PC-9 (cell line): ENCODE data around the gene CCDC15. TPM values are rescaled to one million over a fixed set of nuclear protein-coding genes. Genes with fewer than 3 reads are reported as not detected.
A peak's percentile ranks its signal among the peaks of the same experiment; 100 is the strongest.
"Not testable (repeated sequence)": the region's sequence is repeated elsewhere in the genome, so short reads cannot be mapped to it uniquely, and the experiment has no call there.

Experiments used
- BruUV-seq: library from RNA; stranded (reverse); fragments of 400-500 nt; replicated peaks from 2 replicates; lab custom pipeline; 2021; lab: Mats Ljungman, UMichigan
- CTCF ChIA-PET: fragments of 300-600 bp; sonication (Branson Sonifier 250); formaldehyde crosslinking; loops from one replicate; lab custom pipeline; 2022; ENCODE audit warnings: antibody characterized with exemption; lab: Charles Lee
- POLR2A ChIA-PET: fragments of 300-600 bp; sonication (Branson Sonifier 250); formaldehyde crosslinking; loops from one replicate; lab custom pipeline; 2022; ENCODE audit warnings: antibody characterized with exemption; ENCODE audit not compliant: unreplicated experiment; lab: Charles Lee
- DNase-seq, 2 experiments: peaks; one replicate each; pipeline versions ENCODE4 v3.0.0 to v3.0.0-alpha.2; 2015 to 2022; ENCODE audit warnings: mixed read lengths in 1 of 2
- H2AFZ ChIP-seq: fragments of 200-600 bp; sonication (generic); 2 replicates; pipeline ENCODE4 v1.8.1; 2017; ENCODE audit warnings: antibody characterized with exemption
- H3F3A ChIP-seq: fragments of 200-600 bp; sonication (generic); 2 replicates; pipeline ENCODE4 v1.8.1; 2017; ENCODE audit warnings: antibody characterized with exemption, mild to moderate bottlenecking, low read depth; ENCODE audit not compliant: insufficient read depth
- H3K27ac ChIP-seq: fragments of 200-600 bp; sonication (generic); 2 replicates; pipeline ENCODE4 v1.6.1; 2016; ENCODE audit warnings: mixed run types
- H3K27me3 ChIP-seq: fragments of 200-600 bp; sonication (generic); 2 replicates; pipeline ENCODE4 v1.6.1; 2016; ENCODE audit warnings: low read depth, mixed run types; ENCODE audit not compliant: insufficient read depth
- H3K36me3 ChIP-seq: fragments of 200-600 bp; sonication (generic); 2 replicates; pipeline ENCODE4 v1.6.1; 2016; ENCODE audit warnings: low read depth, mixed run types
- H3K4me1 ChIP-seq: fragments of 200-600 bp; sonication (generic); replicated peaks from 2 replicates; pipeline ENCODE4 v1.6.1; 2016; ENCODE audit warnings: mixed run types; ENCODE audit not compliant: insufficient read depth
- H3K4me2 ChIP-seq: fragments of 200-600 bp; sonication (generic); 2 replicates; pipeline ENCODE4 v1.6.1; 2017; ENCODE audit warnings: mixed run types
- H3K4me3 ChIP-seq: fragments of 200-600 bp; sonication (generic); 2 replicates; pipeline ENCODE4 v1.6.1; 2016; ENCODE audit warnings: mixed run types
- H3K79me2 ChIP-seq: fragments of 200-600 bp; sonication (generic); 2 replicates; pipeline ENCODE4 v1.6.1; 2017; ENCODE audit warnings: low read depth, mixed run types
- H3K9me2 ChIP-seq: fragments of 200-600 bp; sonication (generic); 2 replicates; pipeline ENCODE4 v1.8.1; 2017; ENCODE audit warnings: mild to moderate bottlenecking; ENCODE audit not compliant: insufficient read depth
- H3K9me3 ChIP-seq: fragments of 200-600 bp; sonication (generic); 2 replicates; pipeline ENCODE4 v1.8.1; 2016; ENCODE audit warnings: low read depth; ENCODE audit not compliant: insufficient read depth
- H4K20me1 ChIP-seq: fragments of 200-600 bp; sonication (generic); 2 replicates; pipeline ENCODE4 v1.8.1; 2017; ENCODE audit not compliant: insufficient read depth
- EZH2 ChIP-seq: fragments of 200-600 bp; sonication (generic); IDR thresholded peaks from 2 replicates; pipeline ENCODE4 v1.8.0; 2017; ENCODE audit warnings: antibody characterized with exemption, low read depth
- intact Hi-C: fragments of 100-400 bp; cut with micrococcal nuclease; formaldehyde crosslinking; loops from one replicate; pipeline ENCODE4 v1.10.0; 2022; ENCODE audit not compliant: unreplicated experiment
- total RNA-seq: library from RNA; stranded (reverse); gene quantifications from 2 replicates; pipeline ENCODE4 v1.2.3, GENCODE V29; 2021
- TF ChIP-seq, protein P1 (sequence below): fragments of 200-600 bp; sonication (generic); conservative IDR thresholded peaks from 2 replicates; pipeline ENCODE4 v1.6.1; 2017; ENCODE audit warnings: mixed run types, antibody characterized with exemption, mild to moderate bottlenecking, moderate library complexity

CCDC15 gene
- total RNA-seq, 1 experiment from 2014 or later: 2.7 TPM

DNA sequence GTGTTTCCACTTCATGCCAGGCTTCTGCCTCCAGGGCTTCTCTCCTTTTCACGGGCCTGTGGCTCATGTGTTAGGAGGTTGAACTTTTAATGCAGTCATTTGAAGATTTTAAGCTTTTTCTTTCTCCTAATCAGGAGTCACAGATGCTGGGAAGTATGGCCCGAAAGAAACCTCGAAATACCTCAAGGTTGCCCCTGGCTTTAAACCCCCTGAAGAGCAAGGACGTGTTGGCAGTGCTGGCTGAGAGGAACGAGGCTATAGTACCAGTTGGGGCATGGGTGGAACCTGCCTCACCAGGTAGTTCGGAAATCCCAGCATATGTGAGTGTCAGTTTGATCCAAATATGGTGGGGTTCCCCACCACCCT is 571 bp downstream of the CCDC15 start:
- H3K4me2 ChIP-seq: peak overlapping the region; percentile 89
- H4K20me1 ChIP-seq: no peaks in the 10 kb centered on the region
- H3K27ac ChIP-seq: no peak overlapping the region
- TF ChIP-seq, protein P1, sequence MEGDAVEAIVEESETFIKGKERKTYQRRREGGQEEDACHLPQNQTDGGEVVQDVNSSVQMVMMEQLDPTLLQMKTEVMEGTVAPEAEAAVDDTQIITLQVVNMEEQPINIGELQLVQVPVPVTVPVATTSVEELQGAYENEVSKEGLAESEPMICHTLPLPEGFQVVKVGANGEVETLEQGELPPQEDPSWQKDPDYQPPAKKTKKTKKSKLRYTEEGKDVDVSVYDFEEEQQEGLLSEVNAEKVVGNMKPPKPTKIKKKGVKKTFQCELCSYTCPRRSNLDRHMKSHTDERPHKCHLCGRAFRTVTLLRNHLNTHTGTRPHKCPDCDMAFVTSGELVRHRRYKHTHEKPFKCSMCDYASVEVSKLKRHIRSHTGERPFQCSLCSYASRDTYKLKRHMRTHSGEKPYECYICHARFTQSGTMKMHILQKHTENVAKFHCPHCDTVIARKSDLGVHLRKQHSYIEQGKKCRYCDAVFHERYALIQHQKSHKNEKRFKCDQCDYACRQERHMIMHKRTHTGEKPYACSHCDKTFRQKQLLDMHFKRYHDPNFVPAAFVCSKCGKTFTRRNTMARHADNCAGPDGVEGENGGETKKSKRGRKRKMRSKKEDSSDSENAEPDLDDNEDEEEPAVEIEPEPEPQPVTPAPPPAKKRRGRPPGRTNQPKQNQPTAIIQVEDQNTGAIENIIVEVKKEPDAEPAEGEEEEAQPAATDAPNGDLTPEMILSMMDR: no peak
- no peak for TF ChIP-seq EZH2
- no peaks in the 10 kb centered on the region for H3K27me3 ChIP-seq
- ChIA-PET POLR2A (interaction anchor here (0.5 kb wide), 1 partner anchor 31 kb away, joined by 5 read pairs; no protein-coding TSS in a partner anchor), CTCF (interaction anchor here (0.6 kb wide), 1 partner anchor 523 kb away, joined by 8 read pairs; no protein-coding TSS in a partner anchor)
- DNase-seq: no peak
- H3K36me3 ChIP-seq: no peaks in the 10 kb centered on the region
- H3K79me2 ChIP-seq: no peaks in the 10 kb centered on the region
- H3K4me3 ChIP-seq: peak overlapping the region; percentile 81
- intact Hi-C loops: loop anchor here (1.0 to 5.0 kb wide), 3 partner anchors 77 to 282 kb away; partner anchors contain the start of genes SIAE, SPA17 and TMEM218
- peaks cover 4% of the 10 kb centered on the region; the same call in 1 of the 2 replicates for H3K9me3 ChIP-seq
- H3K4me1 ChIP-seq: peaks cover 16% of the 10 kb centered on the region
- no peaks in the 10 kb centered on the region; the same call in 1 of the 2 replicates for H3F3A ChIP-seq
- no peaks in the 10 kb centered on the region for H3K9me2 ChIP-seq
- H2AFZ ChIP-seq: peak overlapping the region; percentile 100
- BruUV-seq: TSS peak; percentile 87

- DNase-seq: no peak
- POLR2A ChIA-PET: interaction anchor here (0.5 kb wide), 1 partner anchor 31 kb away, joined by 5 read pairs; no protein-coding TSS in a partner anchor
- no peaks in the 10 kb centered on the region for H3K27me3 ChIP-seq
- intact Hi-C loops: no loop called here
- H3K36me3 ChIP-seq: no peaks in the 10 kb centered on the region
- peaks cover 16% of the 10 kb centered on the region for H3K4me1 ChIP-seq
- H4K20me1 ChIP-seq: no peaks in the 10 kb centered on the region
- peaks cover 4% of the 10 kb centered on the region; the same call in 1 of the 2 replicates for H3K9me3 ChIP-seq
- H2AFZ ChIP-seq: 0 out of 2 replicates have a peak overlapping the region, but pooled peaks have one; percentile 100
- TF ChIP-seq EZH2: no peak
- TF ChIP-seq, protein P1: no peak
- BruUV-seq: no TSS peak
- no peaks in the 10 kb centered on the region for H3K9me2 ChIP-seq
- H3K4me3 ChIP-seq: peak overlapping the region; percentile 81; the same call in 1 of the 2 replicates
- peak overlapping the region; percentile 89 for H3K4me2 ChIP-seq
- no peaks in the 10 kb centered on the region for H3K79me2 ChIP-seq
- H3F3A ChIP-seq: no peaks in the 10 kb centered on the region; the same call in 1 of the 2 replicates
- CTCF ChIA-PET: no interaction called here
- H3K27ac ChIP-seq: no peak overlapping the region
Observed at GRCh38 chr11:124955035-124955434, 1.0 kb downstream of the CCDC15 start.

DNA sequence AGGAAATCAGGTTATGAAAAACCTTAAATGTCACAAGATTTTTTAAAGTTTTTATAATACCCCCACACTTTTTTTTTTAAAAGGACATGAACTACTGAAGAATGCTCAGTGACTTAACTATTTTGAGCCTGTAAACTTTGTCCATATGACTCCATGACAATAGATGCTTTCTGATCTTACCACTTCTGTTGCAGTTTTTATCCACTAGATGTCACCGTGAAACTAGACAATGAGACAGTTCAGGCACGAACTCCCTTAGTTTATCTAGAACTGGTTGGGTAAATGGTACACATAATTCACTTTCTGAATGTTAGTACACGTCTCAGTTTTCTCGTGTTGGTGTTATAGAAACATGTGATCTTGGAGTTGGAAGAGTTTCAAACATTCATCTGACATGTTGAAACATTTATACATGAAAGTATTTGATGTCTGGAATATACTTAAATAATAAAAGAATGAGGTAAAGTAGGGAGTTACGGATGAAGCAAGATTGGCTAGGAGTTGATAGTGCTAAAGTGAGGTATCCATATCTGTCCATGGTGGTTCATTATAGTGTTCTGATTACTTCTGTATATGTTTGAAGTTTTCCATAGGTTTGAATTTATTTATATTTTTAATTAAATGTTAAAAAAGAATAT is 8.1 kb downstream of the CCDC15 start:
- BruUV-seq: no TSS peak
- Histone ChIP-seq H3K79me2 (no peaks in the 10 kb centered on the region), H3K27ac (no peak overlapping the region), H3K27me3 (no peaks in the 10 kb centered on the region), H3K4me2 (no peak overlapping the region), H3K9me3 (no peaks in the 10 kb centered on the region), H3K4me3 (no peak overlapping the region), H3K9me2 (no peaks in the 10 kb centered on the region), H3F3A (no peaks in the 10 kb centered on the region), H3K36me3 (no peaks in the 10 kb centered on the region), H3K4me1 (no peaks in the 10 kb centered on the region), H2AFZ (no peak overlapping the region), H4K20me1 (no peaks in the 10 kb centered on the region)
- intact Hi-C loops: loop anchor here (1.0 to 10.0 kb wide), 5 partner anchors 115 to 913 kb away; no protein-coding TSS in a partner anchor
- peak; percentile 3 to 77 for DNase-seq
- ChIA-PET POLR2A (no interaction called here), CTCF (no interaction called here)
- TF ChIP-seq, protein P1: peak; percentile 85
- TF ChIP-seq EZH2: no peak

GRCh38 chr11:124968197-124968596 is 14.2 kb downstream of the CCDC15 start:
- H3K4me2 ChIP-seq, H3K4me3 ChIP-seq, H4K20me1 ChIP-seq, POLR2A ChIA-PET, H3K27ac ChIP-seq, BruUV-seq, H3K27me3 ChIP-seq, CTCF ChIA-PET, DNase-seq, H3K4me1 ChIP-seq, H3K9me3 ChIP-seq, H3F3A ChIP-seq, H3K79me2 ChIP-seq, H3K9me2 ChIP-seq, H3K36me3 ChIP-seq, H2AFZ ChIP-seq: not testable (repeated sequence)
- intact Hi-C loops: loop anchor here (10.0 kb wide), 1 partner anchor 907 kb away; no protein-coding TSS in a partner anchor
